ENCODE measurements around the gene STK16.
"Not testable (repeated sequence)": the region's sequence is repeated elsewhere in the genome, so short reads cannot be mapped to it uniquely, and the experiment has no call there.

STK16 gene

DNA sequence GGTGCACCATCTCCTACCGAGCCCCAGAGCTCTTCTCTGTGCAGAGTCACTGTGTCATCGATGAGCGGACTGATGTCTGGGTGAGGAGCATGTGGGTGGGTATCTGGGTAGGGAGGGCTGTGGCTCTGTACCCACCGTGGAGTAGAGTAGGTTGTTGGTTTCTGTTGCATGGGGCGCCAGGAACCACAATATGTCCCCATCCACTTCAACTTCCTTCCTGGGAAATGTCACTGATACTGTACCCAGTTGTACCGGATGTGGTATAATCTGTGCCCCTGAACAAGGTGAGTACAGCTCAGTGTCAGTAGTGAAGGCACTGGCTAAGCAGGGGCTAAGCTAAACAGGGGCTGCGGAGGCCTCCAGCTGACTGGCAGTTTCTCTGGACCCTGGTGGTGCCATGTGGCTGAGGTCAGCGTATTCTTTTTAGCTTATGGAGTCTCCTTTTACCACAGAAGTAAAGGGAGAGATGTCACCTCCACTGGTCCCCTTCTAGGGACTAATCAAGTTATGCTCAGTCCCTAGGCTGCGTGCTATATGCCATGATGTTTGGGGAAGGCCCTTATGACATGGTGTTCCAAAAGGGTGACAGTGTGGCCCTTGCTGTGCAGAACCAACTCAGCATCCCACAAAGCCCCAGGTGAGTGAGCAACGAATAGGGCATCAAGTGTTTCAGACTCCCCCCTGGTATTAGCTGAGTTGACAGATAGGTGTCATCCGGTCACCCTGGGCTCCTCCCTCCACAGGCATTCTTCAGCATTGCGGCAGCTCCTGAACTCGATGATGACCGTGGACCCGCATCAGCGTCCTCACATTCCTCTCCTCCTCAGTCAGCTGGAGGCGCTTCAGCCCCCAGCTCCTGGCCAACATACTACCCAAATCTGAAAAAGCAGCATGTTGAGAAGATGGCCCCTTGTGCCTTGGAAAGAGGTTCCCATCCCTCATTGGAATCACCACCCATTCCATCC, 2.7 kb downstream of the STK16 start:
- no peak for DNase-seq

DNA sequence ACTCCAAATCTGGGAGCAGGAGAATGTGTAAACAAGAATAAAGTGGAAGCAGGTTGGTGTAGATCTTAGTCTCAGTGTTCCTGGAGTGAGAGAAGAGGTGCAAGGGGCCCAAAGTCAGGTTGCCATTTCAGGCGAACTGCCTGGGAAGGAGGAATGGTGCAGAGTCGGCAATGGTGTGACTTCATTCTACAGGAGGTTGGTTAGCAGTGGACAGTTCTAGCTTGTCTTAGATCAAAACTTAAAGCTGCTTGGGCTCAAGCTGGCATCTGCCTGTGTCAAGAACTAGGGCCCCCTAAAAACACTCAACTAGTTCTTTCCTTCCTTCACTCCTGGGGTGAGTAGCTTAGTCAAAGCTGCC, 3.5 kb downstream of the STK16 start:
- no peak for DNase-seq

DNA sequence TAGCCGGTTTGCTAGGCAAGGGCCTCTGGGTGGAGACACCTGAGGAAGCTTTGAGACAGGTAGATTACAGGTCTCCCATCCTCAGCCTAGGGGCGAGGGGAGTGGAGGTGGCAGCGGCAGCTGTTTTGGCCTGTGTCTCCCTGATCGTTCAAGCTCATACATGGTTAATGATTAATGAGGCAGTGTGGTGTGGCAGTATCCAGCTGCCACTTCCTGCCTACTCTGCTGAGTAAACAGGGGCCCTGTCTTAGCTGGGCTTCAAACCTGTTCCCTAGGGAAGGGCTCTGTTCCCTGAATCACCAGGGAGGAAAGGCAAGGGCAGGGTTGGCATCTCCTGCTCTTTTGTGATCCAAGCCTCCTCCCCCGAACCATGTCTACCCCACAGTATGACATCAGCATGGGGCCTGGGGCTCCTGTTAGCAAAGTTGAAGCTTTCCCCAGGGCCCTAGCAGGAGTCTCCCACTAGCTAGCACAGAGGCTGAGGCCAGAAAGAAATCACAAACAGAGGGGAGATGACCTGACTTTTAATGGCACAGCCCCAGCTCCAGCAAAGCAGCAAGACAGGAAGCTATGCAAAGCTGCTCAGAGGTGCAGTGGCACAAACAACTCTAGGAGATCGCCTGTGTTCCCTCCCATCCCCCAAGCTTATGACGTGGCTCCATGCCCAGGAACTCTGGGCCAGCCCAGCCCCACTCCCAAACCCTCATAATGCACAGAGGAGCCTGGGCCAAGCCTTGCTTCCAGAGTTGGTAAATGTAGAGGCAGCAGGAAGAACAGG, 4.1 kb downstream of the STK16 start:
- DNase-seq = peak; percentile 64

DNA sequence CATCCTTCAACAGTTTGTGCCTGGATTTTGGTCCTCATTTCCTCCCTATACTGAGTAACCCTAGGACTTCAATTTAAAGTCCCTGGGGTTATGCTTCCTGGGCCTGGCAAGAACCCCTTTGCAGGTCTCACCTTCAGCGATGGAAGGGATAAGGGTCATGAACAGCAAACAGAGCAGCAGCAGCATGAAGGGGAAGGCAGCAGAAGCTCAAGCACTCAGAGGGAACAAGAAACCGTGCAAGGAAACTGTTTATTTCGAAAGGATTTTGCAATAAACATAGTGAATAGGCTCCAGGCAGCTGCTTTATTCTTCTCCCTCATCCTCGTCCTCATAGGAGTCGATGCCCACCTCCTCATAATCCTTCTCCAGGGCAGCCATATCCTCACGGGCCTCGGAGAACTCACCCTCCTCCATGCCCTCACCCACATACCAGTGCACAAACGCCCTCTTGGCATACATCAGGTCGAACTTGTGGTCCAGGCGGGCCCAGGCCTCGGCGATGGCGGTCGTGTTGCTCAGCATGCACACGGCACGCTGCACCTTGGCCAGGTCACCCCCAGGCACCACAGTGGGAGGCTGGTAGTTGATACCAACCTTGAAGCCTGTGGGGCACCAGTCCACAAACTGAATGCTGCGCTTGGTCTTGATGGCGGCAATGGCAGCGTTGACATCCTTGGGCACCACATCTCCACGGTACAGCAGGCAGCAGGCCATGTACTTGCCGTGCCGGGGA, 4.9 kb downstream of the STK16 start:
- no peak for DNase-seq

DNA sequence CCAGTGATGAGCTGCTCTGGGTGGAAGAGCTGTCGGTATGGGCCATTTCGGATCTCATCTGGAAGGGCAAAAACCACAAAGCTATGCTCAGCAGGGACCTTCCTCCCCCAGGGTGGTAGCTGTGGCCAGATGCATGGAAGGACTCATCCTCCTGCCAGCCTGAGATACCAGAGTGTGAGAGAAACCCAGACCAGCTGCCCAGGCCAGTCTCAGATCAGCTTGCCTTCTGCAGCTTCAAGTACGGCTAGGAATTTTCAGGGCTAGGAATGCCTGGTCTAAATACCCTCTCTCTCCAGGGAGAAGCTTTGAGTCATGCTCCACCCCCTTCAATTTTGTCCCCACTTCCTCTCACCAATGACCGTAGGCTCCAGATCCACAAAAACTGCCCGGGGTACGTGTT, 6.4 kb downstream of the STK16 start:
- DNase-seq = no peak

DNA sequence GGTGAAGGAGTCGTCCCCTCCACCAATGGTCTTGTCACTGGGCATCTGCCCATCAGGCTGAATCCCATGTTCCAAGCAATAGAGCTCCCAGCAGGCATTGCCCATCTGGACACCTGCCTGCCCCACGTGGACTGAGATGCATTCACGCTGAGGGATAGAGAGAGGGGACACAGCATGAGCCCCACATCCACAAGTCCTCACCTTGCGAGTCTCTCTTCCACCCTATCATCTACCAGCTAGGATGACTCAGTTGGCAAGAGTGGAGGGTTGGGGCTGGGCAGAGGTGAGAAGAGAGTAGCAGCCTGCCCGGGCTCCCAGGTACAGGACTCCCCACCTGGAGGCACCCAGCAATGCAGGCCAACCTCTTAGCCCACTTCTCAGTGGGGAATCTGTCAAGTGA, 6.8 kb downstream of the STK16 start:
- DNase-seq = no peak

DNA sequence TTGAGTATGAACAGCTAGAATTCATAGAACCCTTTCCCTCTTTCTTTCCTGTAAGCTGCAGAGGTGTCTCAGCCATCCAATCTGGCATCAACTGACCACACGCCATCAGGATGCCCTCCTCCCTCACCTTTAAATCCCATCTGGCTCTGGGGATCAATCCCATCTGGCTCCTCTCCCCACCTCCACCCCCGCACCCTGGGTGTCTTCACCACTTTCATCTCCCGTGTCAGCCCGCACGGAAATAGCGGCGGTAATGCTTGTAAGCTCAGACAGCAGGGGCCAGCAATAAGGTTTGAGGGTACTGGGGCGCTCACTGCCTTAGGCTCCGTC, 7.3 kb downstream of the STK16 start:
- no peak for DNase-seq

DNA sequence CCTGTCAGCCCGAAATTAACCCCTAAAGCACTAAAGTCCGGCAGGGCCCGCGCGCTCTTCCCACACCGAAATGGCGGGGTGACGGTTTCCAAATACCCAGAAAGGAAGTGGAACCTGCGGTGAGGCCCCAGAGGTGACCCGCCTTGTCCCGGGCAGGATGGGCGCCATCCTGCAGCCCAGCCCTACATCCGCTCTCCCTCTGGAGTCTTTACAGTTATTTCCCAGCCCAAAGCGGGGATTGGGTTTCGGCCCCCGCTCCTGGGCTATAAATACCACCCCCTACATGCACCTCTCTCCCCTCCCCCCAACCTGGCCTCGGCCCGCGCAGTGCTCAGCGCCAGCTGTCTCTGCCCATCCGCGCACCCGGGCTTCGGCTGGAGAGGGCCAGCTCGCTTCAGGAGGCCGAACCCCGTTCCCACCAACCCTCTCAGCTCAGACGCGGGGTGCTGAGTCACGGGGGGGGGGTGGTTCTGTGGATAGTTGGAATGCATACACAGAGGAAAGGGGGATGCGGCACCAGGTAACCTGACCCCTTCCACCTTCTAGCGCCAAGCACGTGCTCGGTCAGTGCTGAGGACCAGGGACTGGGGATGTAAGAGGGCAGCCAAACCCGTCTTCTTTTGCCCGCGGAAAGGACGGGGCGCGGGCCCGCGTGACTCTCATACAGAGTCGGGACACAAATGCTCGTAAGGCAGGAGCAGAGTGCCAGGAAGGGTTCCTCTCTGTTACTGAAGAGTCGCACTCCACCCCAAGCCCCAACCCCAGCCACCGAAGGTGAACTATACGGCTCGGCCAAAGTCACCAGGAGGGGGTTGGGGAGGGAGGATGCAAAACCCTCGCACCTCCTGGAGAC, 7.8 kb downstream of the STK16 start, which contains the start of gene TUBA4B:
Gene TUBA4B, plus strand, starts transcription at position 344 of the 853 bp plus-strand sequence. Its CDS starts 165 bp downstream, at position 509.
- DNase-seq = no peak

DNA sequence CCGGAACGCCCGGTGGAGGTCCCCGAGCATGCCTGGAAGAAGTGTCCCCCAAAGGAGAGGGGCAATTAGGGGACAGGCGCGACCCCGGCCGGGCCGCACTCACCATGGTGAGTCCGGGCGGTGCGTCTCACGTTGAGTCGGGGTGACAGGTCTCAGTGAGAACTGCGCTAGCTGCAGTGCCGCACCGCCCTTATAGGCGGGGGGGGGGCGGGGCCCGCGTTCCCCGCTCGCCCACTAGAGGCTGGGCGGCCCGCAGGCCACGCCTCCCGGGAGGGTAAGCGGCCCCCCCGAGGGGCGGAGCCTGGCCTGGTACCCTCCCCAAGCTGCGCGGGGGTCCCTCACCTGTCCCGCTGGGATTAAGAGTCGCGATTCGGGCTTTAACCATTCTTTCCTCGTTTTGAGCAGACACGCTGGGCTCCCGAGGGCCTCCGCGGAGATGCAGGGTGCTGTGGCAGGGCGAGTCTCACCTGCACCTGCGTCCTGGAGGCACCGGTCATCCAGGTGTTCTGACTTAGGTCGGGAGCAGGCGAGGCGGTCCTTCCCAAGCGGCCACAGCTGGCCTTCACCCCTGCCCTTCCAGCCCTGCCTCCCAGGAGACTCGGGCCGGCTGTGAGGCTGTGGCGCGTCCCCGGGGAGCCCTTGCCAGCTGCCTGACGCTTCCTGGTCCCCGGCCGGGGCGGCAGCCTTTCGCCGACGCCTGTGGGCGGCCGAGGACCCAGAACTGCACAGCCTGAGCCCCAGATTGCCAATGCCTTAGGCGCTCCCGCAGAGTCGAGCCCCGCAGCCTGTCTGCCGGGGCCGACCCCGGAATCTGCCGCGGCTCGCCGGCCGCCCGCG, 8.7 kb downstream of the STK16 start, which contains the start of gene TUBA4A:
Gene TUBA4A, minus strand, starts transcription at position 166 of the 837 bp plus-strand sequence. Its CDS starts 60 bp downstream, at position 106.
- peak; percentile 61 for DNase-seq

DNA sequence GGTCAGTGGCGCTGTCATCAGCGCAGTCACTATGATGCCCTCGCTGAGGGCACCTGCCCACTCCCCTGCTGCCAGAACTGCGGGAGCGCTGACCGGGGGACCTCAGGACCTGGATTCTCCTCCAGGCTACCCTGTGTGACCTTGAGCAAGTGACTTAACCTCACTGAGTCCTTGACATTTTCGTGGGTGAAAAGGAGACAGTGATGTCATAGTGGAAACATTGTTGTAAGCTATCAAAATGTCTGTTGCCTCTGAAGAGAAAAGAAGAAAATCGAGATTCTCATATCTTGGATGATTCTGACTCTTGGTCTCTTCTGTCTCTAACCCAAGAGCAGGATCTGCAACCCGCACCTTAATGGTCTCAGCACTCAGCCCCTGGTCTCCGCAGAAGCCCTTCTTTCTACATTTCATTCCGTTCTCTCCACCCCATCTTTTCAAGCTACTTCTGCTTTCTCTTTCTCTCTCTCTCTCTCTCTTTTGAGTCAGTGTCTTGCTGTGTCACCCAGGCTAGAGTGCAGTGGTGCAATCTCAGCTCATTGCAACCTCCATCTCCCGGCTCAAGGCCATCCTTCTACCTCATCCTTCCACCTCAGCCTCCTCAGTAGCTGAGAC, 9.4 kb downstream of the STK16 start:
- DNase-seq = no peak

DNA sequence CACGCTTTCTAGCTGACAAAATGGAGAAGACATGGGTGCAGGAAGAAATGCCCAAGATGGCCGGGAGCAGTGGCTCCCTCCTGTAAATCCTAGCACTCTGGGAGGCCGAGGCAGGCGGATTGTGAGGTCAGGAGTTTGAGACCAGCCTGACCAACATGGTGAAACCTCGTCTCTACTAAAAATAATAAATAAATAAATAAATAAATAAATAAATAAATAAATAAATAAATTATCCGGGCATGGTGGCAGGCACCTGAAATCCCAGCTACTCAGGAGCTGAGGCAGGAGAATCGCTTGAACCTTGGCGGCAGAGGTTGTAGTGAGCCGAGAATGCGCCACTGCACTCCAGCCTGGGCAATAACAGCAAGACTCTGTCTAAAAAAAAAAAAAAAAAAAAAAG, 13.7 kb downstream of the STK16 start:
- not testable (repeated sequence) for DNase-seq

DNA sequence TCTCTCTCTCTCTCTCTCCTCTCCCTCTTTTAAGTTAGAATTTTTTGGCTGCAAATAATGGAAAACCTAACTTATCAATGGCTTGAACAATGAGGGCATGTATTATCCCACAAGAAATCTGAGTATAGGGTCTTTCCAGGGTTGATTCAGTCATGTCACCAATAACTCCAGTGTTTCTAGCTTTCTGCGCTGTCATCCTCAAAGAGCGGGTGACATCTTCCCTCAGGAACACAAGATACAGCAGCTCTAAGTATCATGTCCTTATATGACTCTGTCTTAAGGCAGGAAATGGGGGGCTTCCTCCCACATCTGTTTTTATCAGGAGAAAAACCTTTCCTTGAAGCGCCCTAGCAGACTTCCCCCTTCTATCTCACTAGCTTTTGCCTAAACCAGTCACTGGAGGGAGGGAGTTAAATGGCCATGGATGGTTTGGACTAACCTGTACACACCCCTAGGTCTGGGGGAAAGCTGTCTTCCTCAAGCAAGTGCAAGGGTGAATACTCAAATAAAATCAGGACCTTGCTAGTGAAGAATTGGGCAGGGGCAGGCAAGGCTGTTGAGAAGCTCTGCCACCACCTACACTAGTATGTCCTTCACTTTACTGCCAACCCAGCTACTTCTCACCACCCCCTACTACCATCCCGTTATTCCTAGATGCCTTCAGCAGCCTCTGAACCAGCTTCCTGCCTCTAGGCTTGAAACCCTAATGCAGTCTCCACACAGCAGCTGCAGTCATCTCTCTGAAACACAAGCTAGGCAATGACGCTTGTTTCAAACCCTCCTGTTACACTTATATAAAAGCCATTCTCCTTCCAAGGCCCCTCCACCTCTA, 16.0 kb downstream of the STK16 start:
- DNase-seq = no peak

DNA sequence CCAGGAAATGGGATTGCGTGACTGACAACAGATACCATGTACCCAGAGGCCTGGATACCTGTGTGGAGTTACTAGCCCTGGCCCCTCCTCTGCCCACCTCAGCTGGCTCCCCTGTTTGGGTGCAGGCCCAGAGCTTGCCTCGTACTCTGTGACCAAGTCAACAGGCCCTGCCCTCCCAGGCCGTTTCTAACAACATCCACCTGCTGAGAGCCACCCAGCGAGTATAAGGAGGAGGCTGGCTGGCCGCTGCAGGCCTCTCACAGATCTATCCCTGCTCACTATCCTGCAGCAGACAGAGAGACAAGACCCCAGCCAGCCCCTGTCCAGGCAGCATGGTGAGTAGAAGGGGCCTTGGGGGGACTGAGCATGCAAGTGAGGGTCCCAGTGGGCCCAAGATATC, 21.0 kb downstream of the STK16 start:
- no peak for DNase-seq

DNA sequence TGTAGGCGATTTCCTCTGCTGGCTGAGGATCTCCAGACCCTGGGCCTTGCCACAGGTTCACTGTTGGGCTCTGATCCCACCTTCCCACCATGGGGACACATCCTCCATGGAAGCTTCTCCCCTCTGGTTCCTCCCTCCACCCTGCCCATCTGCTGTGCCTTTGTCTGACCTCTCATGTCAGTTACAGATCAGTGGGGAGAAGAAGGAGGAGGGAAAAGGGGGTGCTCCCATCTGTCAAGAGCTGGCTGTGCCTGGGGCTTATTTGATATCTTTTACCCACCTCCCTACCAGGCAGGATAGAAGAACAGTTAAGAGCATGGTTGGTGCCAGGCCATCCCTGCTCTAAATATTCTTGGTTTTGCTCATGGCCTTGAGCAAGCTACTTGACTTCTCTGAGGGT, 21.6 kb downstream of the STK16 start:
- no peak for DNase-seq

DNA sequence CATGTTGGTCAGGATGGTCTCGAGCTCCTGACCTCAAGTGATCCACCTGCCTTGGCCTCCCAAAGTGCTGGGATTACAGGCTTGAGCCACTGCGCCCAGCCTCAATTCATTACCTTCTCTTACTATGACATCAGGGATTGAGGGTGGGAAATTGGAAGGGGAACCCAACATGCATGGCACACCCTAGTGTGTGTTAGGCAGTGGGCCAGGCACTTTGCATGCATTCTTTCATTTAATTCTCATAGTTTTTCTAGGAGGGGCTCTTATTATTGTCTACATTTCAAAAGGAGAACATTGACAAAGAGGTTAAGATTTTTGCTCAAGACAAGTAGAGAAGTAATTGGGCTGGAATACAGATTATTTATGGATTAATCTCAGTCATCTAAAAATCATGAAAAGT, 23.0 kb downstream of the STK16 start:
- DNase-seq = no peak

DNA sequence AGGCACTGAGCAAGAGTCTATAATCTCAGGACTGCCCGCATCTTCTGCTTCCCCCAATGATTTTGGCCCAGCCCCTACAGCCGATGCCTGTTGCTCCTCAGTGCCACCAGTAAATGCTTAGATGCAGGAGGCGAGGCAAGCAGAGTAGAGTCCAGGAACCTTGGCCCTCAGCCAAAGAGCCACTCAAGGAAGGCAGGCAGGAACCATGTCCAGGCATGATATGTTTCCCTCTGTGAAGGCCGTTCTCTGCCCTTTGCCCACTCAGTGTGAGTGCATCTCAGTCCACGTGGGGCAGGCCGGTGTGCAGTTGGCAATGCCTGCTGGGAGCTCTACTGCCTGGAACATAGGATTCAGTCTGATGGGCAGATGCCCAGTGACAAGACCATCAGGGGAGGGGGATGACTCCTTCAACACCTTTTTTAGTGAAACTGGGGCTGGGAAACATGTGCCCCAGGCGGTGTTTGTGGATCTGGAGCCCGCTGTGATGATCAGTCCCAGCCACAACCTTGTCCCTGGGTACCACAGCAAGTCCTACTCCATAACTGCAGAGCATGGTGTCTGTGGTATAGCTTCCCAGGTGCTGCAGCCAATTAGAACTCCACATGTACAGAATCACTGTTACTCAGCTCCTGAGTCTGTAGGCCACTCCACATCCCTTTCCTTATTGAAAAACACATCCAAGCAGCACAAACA, 24.2 kb downstream of the STK16 start:
- DNase-seq = peak; percentile 16

DNA sequence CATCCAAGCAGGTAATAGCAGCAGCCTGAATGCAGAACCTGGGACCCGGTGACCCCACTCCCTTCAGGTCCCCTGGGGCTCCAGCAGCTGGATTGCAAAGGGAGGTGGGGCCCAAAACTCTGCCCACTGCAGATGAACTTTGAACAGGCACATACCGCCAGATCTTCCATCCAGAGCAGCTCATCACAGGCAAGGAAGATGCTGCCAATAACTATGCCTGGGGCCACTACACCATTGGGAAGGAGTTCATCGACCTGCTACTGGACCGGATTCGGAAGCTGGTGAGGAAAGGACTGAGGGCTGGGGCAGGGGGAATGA, 24.7 kb downstream of the STK16 start:
- no peak for DNase-seq

DNA sequence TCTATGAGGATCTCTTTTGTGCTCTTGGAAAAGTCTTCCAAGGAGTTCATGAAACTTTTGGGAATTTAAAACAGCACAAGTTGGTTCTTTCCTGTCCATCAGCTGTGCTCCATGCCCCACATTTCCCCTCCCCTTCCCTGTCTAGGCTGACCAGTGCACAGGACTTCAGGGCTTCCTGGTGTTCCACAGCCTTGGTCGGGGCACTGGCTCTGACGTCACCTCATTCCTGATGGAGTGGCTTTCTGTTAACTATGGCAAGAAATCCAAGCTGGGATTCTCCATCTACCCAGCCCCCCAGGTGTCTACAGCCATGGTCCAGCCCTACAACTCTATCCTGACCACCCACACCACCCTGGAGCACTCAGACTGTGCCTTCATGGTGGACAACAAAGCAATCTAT, 25.7 kb downstream of the STK16 start:
- DNase-seq = no peak

DNA sequence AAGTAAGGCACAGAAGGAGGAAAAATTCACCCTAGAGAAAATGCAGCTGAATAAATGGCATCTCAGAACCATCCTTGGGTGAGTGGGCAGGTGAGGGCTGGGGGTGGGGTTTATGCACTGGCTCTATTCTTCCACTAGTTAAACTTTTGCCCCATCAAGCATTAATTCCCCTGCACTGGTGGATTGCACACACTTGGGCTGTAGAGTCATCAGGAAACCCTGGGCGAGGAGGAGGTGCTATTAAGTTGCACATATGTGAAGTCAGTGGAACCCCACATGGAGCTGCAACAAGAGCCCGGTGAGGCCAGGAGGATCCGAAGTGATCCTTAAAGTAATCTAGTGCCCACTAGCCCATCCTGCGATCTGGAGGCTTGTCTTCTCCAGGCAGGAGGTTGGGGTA, 27.1 kb downstream of the STK16 start:
- DNase-seq = no peak

DNA sequence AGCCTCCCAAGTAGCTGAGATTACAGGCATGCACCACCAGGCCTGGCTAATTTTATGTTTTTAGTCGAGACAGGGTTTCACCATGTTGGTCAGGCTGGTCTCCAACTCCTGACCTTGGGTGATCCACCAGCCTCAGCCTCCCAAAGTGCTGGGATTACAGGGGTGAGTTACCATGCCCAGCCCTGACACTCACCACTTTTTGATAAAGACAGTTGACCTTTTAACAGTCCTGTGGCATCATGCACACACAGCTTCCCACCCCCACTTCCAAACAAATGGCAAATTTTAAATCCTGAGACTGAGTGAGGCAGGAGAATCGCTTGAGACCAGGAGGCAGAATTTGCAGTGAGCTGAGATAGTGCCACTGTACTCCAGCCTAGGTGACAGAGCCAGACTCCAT, 27.7 kb downstream of the STK16 start:
- no peak for DNase-seq
